Upper lobe of right lung (tissue), 1 donor: ENCODE data around the gene LRMDA. TPM values are rescaled to one million over a fixed set of nuclear protein-coding genes. Genes with fewer than 3 reads are reported as not detected.
A peak's percentile ranks its signal among the peaks of the same experiment; 100 is the strongest.

Experiments used
- ATAC-seq: fragments of 200-7000 bp; cut with Tn5 transposase; one replicate; pipeline ENCODE4 v1.9.1; 2020; ENCODE audit warnings: mild to moderate bottlenecking, moderate library complexity
- DNase-seq: peaks from one replicate; pipeline ENCODE4 v3.0.0-alpha.2; 2020
- H3K27ac ChIP-seq: fragments of 200-600 bp; one replicate; pipeline ENCODE4 v1.8.0; 2022
- H3K27me3 ChIP-seq: fragments of 200-600 bp; one replicate; pipeline ENCODE4 v1.8.0; 2022; ENCODE audit warnings: mild to moderate bottlenecking
- H3K36me3 ChIP-seq: fragments of 200-600 bp; one replicate; pipeline ENCODE4 v1.8.0; 2022
- H3K4me1 ChIP-seq: fragments of 200-600 bp; one replicate; pipeline ENCODE4 v1.8.0; 2022
- H3K4me3 ChIP-seq: fragments of 200-600 bp; one replicate; pipeline ENCODE4 v1.8.0; 2022; ENCODE audit warnings: mild to moderate bottlenecking
- H3K9me3 ChIP-seq: fragments of 200-600 bp; one replicate; pipeline ENCODE4 v1.8.0; 2022
- CTCF ChIP-seq: fragments of 200-600 bp; IDR thresholded peaks from one replicate; pipeline ENCODE4 v1.8.0; 2022; ENCODE audit warnings: antibody characterized with exemption
- intact Hi-C: fragments of 100-400 bp; cut with DNase I; formaldehyde crosslinking; loops from one replicate; pipeline ENCODE4 v1.11.0; 2022
- total RNA-seq: library from RNA; stranded (reverse); fragmentation: NEBNext Ultra II Directional; extraction: Animal tissue kit (Norgen Biotek cat#: 25700); gene quantifications from one replicate; pipeline ENCODE4 v1.2.1, GENCODE V29; 2021
- donor health status: DM: no; HTN: yes; CAD: no; lungs with severe emphysema.

The LRMDA gene
- total RNA-seq, 1 donor from 2014 or later = 20.0 TPM

- no peak for ATAC-seq
- intact Hi-C loops = loop anchor here (10.0 kb wide), 1 partner anchor 98 kb away; no protein-coding TSS in a partner anchor
- H3K27ac ChIP-seq = no peak overlapping the region
Measured at GRCh38 chr10:75392744-75393143, 38.7 kb upstream of the LRMDA start.

GRCh38 chr10:75394221-75394620, 37.2 kb upstream of the LRMDA start:
- no peak for TF ChIP-seq CTCF
- ATAC-seq = no peak
- Histone ChIP-seq H3K27me3 (peaks cover 11% of the 10 kb centered on the region), H3K4me1 (peaks cover 11% of the 10 kb centered on the region), H3K27ac (no peak overlapping the region), H3K4me3 (no peak overlapping the region), H3K36me3 (peaks cover 8% of the 10 kb centered on the region), H3K9me3 (no peaks in the 10 kb centered on the region)
- intact Hi-C loops = loop anchor here (10.0 kb wide), 1 partner anchor 99 kb away; no protein-coding TSS in a partner anchor
- no peak for DNase-seq

More at GRCh38 chr10:75392744-75393143, 38.7 kb upstream of the LRMDA start:
- DNase-seq = no peak
- TF ChIP-seq CTCF = no peak
- Histone ChIP-seq H3K36me3 (no peaks in the 10 kb centered on the region), H3K27me3 (peaks cover 11% of the 10 kb centered on the region), H3K9me3 (no peaks in the 10 kb centered on the region), H3K4me1 (peaks cover 11% of the 10 kb centered on the region), H3K4me3 (no peak overlapping the region)

GRCh38 chr10:75395066-75395931, 36.1 kb upstream of the LRMDA start:
- intact Hi-C loops = loop anchor here (5.0 to 10.0 kb wide), 2 partner anchors 100 to 642 kb away; no protein-coding TSS in a partner anchor
- Histone ChIP-seq H3K4me1 (peaks cover 11% of the 10 kb centered on the region), H3K9me3 (no peaks in the 10 kb centered on the region), H3K27ac (peak overlapping the region; percentile 96), H3K36me3 (peaks cover 8% of the 10 kb centered on the region), H3K4me3 (peak overlapping the region; percentile 81), H3K27me3 (peaks cover 11% of the 10 kb centered on the region)
- DNase-seq = peak; percentile 88
- TF ChIP-seq CTCF = peak; percentile 97
- ATAC-seq = peak; percentile 73

GRCh38 chr10:75395932-75396630, 35.3 kb upstream of the LRMDA start:
- peak overlapping the region; percentile 96 for H3K27ac ChIP-seq
- peak overlapping the region; percentile 81 for H3K4me3 ChIP-seq
- no peak for TF ChIP-seq CTCF
- H3K27me3 ChIP-seq = peaks cover 11% of the 10 kb centered on the region
- intact Hi-C loops = loop anchor here (5.0 to 10.0 kb wide), 2 partner anchors 101 to 641 kb away; no protein-coding TSS in a partner anchor
- ATAC-seq (peak; percentile 1), DNase-seq (no peak)
- no peaks in the 10 kb centered on the region for H3K9me3 ChIP-seq
- peaks cover 8% of the 10 kb centered on the region for H3K36me3 ChIP-seq
- H3K4me1 ChIP-seq = peaks cover 11% of the 10 kb centered on the region

- ATAC-seq = peak; percentile 0
- intact Hi-C loops = loop anchor here (5.0 to 10.0 kb wide), 2 partner anchors 102 to 640 kb away; no protein-coding TSS in a partner anchor
- TF ChIP-seq CTCF = no peak
Measured at GRCh38 chr10:75396631-75397495, 34.6 kb upstream of the LRMDA start.

More at GRCh38 chr10:75396631-75397495, 34.6 kb upstream of the LRMDA start:
- Histone ChIP-seq H3K9me3 (no peaks in the 10 kb centered on the region), H3K4me1 (peaks cover 11% of the 10 kb centered on the region), H3K27me3 (peaks cover 11% of the 10 kb centered on the region), H3K36me3 (peaks cover 8% of the 10 kb centered on the region), H3K4me3 (peak overlapping the region; percentile 81), H3K27ac (peak overlapping the region; percentile 96)
- peak; percentile 78 for DNase-seq
